ENCODE measurements around the gene DNAJA3. TPM values are rescaled to one million over a fixed set of nuclear protein-coding genes. Genes with fewer than 3 reads are reported as not detected.

The DNAJA3 gene
- total RNA-seq, 4 donors from 2014 or later, result 13.8 to 44.9 (median 36.4) TPM

DNA sequence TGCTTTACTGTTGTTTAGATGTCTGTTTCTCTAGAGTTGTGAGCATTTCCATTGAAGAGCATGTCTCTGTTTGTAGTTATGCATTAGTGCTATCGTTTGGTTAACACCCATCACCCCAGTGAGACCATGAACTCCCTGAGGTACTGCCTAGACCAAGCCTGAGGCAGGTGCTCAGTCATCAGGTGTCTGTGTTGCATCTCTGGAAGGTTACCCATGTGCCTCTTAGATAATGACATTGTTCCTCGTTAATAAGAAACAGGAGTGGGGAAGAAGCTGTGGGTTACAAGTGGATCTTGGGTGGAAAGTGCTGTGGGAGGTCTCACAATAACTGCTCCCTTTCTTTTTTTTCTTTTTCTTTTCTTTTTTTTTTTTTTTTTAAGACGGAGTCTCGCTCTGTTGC lies 18.3 kb downstream of the DNAJA3 start:
- intact Hi-C loops (cut with DNase I; ENCODE audit: low total_unique reads), result no loop called here
- H3K36me3 ChIP-seq, result no peaks in the 10 kb centered on the region
- H3K9me3 ChIP-seq, result no peaks in the 10 kb centered on the region

DNA sequence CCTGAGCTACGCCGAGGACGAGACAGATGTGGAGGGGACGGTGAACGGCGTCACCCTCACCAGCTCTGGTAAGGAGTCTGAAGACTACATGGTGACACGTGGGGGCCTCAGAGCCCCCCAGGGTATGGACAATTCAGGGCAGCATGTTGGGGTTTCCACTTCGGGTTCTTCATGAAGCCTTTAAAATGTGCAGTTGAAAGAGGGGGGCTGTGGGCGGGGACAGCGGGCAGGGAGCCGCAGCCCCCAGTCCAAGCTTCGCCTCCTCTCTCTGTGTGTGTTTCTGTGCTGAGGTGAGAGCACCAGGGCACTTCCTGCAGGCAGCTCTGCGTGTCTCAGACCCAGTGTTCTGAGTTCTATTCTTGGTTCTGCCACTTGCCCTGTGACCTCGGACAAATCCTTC lies 24.8 kb downstream of the DNAJA3 start:
- H3K36me3 ChIP-seq, result no peaks in the 10 kb centered on the region
- no peak overlapping the region for H3K27ac ChIP-seq
- H3K4me1 ChIP-seq, result no peaks in the 10 kb centered on the region
- no peak for DNase-seq
- intact Hi-C loops (cut with DNase I; ENCODE audit: low total_unique reads), result no loop called here
- no peaks in the 10 kb centered on the region for H3K27me3 ChIP-seq
- no peaks in the 10 kb centered on the region for H3K9me3 ChIP-seq
- no peak overlapping the region for H3K4me3 ChIP-seq
- TF ChIP-seq, protein P1, sequence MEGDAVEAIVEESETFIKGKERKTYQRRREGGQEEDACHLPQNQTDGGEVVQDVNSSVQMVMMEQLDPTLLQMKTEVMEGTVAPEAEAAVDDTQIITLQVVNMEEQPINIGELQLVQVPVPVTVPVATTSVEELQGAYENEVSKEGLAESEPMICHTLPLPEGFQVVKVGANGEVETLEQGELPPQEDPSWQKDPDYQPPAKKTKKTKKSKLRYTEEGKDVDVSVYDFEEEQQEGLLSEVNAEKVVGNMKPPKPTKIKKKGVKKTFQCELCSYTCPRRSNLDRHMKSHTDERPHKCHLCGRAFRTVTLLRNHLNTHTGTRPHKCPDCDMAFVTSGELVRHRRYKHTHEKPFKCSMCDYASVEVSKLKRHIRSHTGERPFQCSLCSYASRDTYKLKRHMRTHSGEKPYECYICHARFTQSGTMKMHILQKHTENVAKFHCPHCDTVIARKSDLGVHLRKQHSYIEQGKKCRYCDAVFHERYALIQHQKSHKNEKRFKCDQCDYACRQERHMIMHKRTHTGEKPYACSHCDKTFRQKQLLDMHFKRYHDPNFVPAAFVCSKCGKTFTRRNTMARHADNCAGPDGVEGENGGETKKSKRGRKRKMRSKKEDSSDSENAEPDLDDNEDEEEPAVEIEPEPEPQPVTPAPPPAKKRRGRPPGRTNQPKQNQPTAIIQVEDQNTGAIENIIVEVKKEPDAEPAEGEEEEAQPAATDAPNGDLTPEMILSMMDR (IDR thresholded peaks at IDR 0.05), result no peak
- no peak for TF ChIP-seq POLR2A (IDR thresholded peaks at IDR 0.05)

More for the DNA sequence above, 18.3 kb downstream of the DNAJA3 start:
- TF ChIP-seq, protein P1 (IDR thresholded peaks at IDR 0.05), result no peak
- no peak for TF ChIP-seq POLR2A (IDR thresholded peaks at IDR 0.05)
- H3K27ac ChIP-seq, result no peak overlapping the region
- DNase-seq, result no peak
- H3K4me3 ChIP-seq, result no peak overlapping the region
- H3K4me1 ChIP-seq, result no peaks in the 10 kb centered on the region
- H3K27me3 ChIP-seq, result no peaks in the 10 kb centered on the region

DNA sequence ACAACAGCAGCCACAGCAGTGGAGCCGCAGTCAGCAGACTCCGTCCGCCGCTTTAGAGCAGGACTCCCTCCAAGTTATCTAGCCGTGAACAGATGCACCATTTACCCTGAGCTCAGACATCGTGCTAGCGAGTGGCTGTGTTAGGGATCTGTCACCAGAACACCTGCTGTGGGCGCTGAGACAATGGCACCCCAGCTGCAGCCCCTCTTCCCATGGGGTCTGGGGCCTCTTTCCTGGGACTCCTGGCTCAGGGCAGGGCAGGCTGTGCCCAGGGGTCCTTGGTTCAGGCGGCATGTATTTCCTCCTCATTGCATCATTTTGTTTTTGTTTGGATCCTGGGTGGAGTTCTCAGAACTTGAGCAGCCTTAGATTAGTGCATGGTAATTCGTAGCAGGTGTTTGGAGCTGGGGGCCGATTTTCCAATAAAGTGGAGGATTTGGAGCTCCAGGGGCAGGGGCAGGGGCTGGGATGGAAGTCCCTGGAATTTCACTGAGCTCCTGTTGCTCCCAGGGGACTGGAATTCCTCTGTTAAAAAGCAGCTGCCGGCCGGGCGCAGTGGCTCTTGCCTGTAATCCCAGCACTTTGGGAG lies 25.4 kb downstream of the DNAJA3 start:
- H3K4me1 ChIP-seq, result no peaks in the 10 kb centered on the region
- no peaks in the 10 kb centered on the region for H3K36me3 ChIP-seq
- intact Hi-C loops (cut with DNase I; ENCODE audit: low total_unique reads), result no loop called here
- H3K4me3 ChIP-seq, result no peak overlapping the region
- TF ChIP-seq, protein P1 (IDR thresholded peaks at IDR 0.05), result no peak
- no peak for TF ChIP-seq POLR2A (IDR thresholded peaks at IDR 0.05)
- DNase-seq, result no peak
- H3K27me3 ChIP-seq, result no peaks in the 10 kb centered on the region
- H3K9me3 ChIP-seq, result no peaks in the 10 kb centered on the region
- no peak overlapping the region for H3K27ac ChIP-seq

DNA sequence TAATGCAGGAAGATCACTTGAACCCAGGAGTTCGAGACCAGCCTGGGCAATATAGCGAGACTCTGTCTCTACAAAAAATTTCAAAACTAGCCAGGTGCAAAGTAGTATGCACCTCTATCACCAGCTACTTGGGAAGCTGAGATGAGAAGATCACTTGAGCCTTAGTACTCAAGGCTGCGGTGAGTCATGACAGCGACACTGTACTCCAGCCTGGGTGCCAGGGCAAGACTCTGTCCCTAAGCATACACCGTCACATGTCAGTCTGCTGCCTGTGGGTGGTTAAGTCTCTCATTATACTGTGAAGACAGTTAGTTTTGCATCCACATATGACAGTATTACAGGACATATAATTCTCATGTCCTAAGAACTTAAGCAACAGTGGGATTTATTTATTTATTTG lies 27.0 kb downstream of the DNAJA3 start:
- TF ChIP-seq POLR2A (IDR thresholded peaks at IDR 0.05), result no peak
- TF ChIP-seq, protein P1 (IDR thresholded peaks at IDR 0.05), result no peak
- no peaks in the 10 kb centered on the region for H3K9me3 ChIP-seq
- no peaks in the 10 kb centered on the region for H3K36me3 ChIP-seq
- H3K27ac ChIP-seq, result no peak overlapping the region
- no peaks in the 10 kb centered on the region for H3K27me3 ChIP-seq
- H3K4me3 ChIP-seq, result no peak overlapping the region
- H3K4me1 ChIP-seq, result no peaks in the 10 kb centered on the region
- no peak for DNase-seq
- intact Hi-C loops (cut with DNase I; ENCODE audit: low total_unique reads), result no loop called here

DNA sequence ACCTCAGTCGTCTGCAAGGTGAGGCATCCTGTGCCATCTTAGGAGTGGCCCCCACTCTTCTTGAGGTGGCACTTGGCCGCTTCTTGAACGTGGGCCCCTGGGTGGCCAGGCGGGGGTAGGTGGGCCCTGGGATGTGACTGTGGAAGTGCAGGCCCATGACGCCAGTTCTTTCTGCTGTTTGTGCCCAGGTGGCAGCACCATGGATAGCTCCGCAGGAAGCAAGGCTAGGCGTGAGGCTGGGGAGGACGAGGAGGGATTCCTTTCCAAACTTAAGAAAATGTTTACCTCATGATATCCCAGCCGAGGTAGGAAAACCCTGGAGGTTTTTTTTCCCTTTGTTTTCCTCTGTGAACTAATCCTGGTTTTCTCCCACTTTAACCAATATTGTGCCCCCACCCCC lies 29.0 kb downstream of the DNAJA3 start:
- H3K36me3 ChIP-seq, result no peaks in the 10 kb centered on the region

More for the DNA sequence above, 29.0 kb downstream of the DNAJA3 start:
- H3K27ac ChIP-seq, result no peak overlapping the region
- H3K9me3 ChIP-seq, result no peaks in the 10 kb centered on the region
- H3K4me1 ChIP-seq, result no peaks in the 10 kb centered on the region
- TF ChIP-seq POLR2A (IDR thresholded peaks at IDR 0.05), result no peak
- TF ChIP-seq, protein P1 (IDR thresholded peaks at IDR 0.05), result no peak
- intact Hi-C loops (cut with DNase I; ENCODE audit: low total_unique reads), result no loop called here
- H3K4me3 ChIP-seq, result no peak overlapping the region
- DNase-seq, result no peak
- no peaks in the 10 kb centered on the region for H3K27me3 ChIP-seq
